Thoracic aorta (tissue), 2 donors: Measurements from ENCODE around the gene DNAL1. TPM values are rescaled to one million over a fixed set of nuclear protein-coding genes. Genes with fewer than 3 reads are reported as not detected.
A peak's percentile ranks its signal among the peaks of the same experiment; 100 is the strongest.

ENCODE experiments used
- ATAC-seq: fragments of 150-250 bp; one replicate; pipeline ENCODE4 v1.8.0; 2017; ENCODE audit warnings: low read depth; ENCODE audit not compliant: insufficient number of reproducible peaks, low FRiP score
- DNase-seq: peaks from one replicate; pipeline ENCODE4 v3.0.0-alpha.2; 2020; ENCODE audit warnings: low spot score
- H3K27ac ChIP-seq, 2 donors: fragments of 200-600 bp; sonication (generic); 1 replicate in 1 of 2; 2 replicates in 1 of 2; pipeline ENCODE4 v1.5.1; 2016; ENCODE audit warnings: mild to moderate bottlenecking in 2 of 2, moderate library complexity in 2 of 2
- H3K27me3 ChIP-seq: fragments of 200-600 bp; sonication (generic); replicated peaks from 2 replicates; pipeline ENCODE4 v1.6.0; 2016; ENCODE audit warnings: mild to moderate bottlenecking; ENCODE audit not compliant: insufficient read depth
- H3K36me3 ChIP-seq: fragments of 200-600 bp; sonication (generic); one replicate; pipeline ENCODE4 v1.5.1; 2016
- H3K4me1 ChIP-seq, 2 donors: fragments of 200-600 bp; sonication (generic); 1 replicate in 1 of 2; 2 replicates in 1 of 2; pipeline versions ENCODE4 v1.5.1 to v1.6.0; 2016; ENCODE audit warnings: low read depth in 2 of 2, mild to moderate bottlenecking in 1 of 2; ENCODE audit not compliant: control insufficient read depth in 1 of 2
- H3K4me3 ChIP-seq: fragments of 200-600 bp; sonication (generic); 2 replicates; pipeline ENCODE4 v1.5.1; 2016; ENCODE audit warnings: mild to moderate bottlenecking
- H3K9me3 ChIP-seq: fragments of 200-600 bp; sonication (generic); 2 replicates; pipeline ENCODE4 v1.5.1; 2016
- total RNA-seq, 2 donors: library from RNA; depleted of rRNA; stranded (reverse); fragments of >200 nt; gene quantifications; one replicate each; pipeline versions ENCODE4 v1.1.0 to v1.2.3, GENCODE V29; 2016
- TF ChIP-seq, protein P1 (sequence below): fragments of 200-600 bp; sonication (generic); IDR thresholded peaks from one replicate; pipeline ENCODE4 v1.5.1; 2019; ENCODE audit warnings: antibody characterized with exemption

Gene DNAL1
- total RNA-seq, 2 donors from 2014 or later: 13.0 to 20.7 TPM

DNA sequence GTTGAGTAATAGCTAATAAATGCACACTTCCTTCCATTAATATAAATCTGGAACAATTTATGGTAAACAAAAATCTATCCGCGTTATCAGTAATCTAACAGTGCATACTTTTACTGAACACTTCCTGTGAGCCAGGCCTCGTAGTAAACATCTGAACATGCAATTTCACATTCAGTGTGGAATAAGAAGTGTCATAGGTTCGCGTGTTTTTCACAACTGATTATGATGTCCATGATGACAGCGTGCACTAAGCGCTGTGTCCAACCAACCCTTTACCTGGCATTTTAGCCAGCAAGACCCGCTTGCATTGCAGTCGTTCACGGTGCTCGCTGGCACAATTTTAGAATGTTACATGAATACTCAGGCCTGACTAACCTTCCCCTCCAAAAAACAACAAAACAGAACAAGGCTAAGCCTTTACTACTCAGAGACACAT, 67.3 kb downstream of the DNAL1 start:
- Histone ChIP-seq H3K9me3 (no peaks in the 10 kb centered on the region), H3K27ac (peak overlapping the region; percentile 27 to 83), H3K36me3 (no peaks in the 10 kb centered on the region), H3K4me3 (peak overlapping the region; percentile 97), H3K27me3 (no peaks in the 10 kb centered on the region), H3K4me1 (peaks cover 12 to 27% of the 10 kb centered on the region in 2 donors)
- ATAC-seq (no peak), DNase-seq (no peak)
- TF ChIP-seq, protein P1, sequence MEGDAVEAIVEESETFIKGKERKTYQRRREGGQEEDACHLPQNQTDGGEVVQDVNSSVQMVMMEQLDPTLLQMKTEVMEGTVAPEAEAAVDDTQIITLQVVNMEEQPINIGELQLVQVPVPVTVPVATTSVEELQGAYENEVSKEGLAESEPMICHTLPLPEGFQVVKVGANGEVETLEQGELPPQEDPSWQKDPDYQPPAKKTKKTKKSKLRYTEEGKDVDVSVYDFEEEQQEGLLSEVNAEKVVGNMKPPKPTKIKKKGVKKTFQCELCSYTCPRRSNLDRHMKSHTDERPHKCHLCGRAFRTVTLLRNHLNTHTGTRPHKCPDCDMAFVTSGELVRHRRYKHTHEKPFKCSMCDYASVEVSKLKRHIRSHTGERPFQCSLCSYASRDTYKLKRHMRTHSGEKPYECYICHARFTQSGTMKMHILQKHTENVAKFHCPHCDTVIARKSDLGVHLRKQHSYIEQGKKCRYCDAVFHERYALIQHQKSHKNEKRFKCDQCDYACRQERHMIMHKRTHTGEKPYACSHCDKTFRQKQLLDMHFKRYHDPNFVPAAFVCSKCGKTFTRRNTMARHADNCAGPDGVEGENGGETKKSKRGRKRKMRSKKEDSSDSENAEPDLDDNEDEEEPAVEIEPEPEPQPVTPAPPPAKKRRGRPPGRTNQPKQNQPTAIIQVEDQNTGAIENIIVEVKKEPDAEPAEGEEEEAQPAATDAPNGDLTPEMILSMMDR: no peak

DNA sequence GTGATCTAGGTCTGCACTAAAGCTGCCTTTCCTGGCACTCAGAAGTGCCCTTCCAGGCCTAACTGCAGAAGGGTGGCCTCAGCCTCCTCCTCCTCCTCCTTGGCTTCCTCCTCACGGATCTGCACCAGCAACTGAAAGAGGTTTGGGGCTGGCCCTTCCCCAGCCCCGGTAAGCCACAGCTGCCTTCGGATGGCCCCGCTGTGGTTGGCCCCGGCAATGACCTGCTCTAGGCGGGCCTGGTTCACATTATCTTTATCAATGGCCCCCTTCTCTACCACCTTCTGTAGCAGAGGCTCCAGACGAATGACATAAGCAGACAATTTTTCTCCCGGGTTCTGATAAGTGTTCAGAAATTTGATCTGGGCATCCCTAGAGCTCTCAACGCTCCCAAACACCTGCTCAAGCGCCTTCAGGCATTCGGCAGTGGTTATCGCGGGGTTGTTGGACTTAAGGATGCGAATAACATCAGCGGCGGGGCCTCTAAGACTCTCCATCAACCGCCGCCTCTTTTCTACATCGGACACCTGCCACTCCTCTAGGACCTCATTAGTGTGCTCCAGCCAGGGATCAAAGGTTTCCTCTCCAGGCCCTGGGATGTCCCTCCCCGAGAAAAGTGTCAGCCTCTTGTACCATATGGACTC, 67.9 kb downstream of the DNAL1 start:
- TF ChIP-seq, protein P1: no peak
- H3K4me1 ChIP-seq: peaks cover 13 to 32% of the 10 kb centered on the region in 2 donors
- no peak for ATAC-seq

DNA sequence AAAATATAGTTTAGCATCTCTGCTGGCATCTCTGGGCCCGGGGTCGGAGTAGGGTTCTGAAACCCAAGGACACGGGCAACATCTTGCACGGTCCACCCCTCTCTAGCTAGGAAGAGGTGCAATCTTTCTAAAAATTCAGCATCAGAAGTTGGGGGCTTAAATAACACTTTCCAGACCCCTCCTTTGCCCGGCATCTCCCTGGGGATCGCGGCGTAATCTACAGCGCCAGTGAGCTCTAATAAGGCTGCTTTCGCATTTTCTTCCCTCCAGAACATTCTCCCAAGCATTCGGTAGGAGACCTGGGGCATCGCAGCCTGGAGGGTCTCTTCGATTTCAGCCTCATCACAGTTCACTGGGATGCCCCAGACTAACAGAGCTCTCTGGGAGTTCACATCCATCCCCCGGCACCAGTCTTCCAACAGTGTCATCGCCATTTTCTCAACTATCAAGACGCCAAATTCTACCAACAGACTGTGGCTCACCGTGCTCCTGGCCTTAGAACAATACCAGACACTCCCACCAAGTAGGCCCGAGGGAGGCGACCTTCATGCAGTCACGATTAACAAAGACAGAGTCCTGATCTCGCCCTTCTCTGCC, 68.5 kb downstream of the DNAL1 start:
- peaks cover 9% of the 10 kb centered on the region for H3K36me3 ChIP-seq
- DNase-seq (no peak), ATAC-seq (no peak)
- H3K27me3 ChIP-seq: no peaks in the 10 kb centered on the region
- H3K27ac ChIP-seq: peak overlapping the region; percentile 83 to 91
- H3K4me3 ChIP-seq: peak overlapping the region; percentile 97
- peaks cover 18 to 38% of the 10 kb centered on the region in 2 donors for H3K4me1 ChIP-seq
- no peaks in the 10 kb centered on the region for H3K9me3 ChIP-seq
- TF ChIP-seq, protein P1: no peak

More for the DNA sequence above, 67.9 kb downstream of the DNAL1 start:
- no peak for DNase-seq
- peak overlapping the region; percentile 97 for H3K4me3 ChIP-seq
- no peaks in the 10 kb centered on the region for H3K27me3 ChIP-seq
- H3K9me3 ChIP-seq: no peaks in the 10 kb centered on the region
- peaks cover 4% of the 10 kb centered on the region for H3K36me3 ChIP-seq
- peak overlapping the region; percentile 27 to 83 for H3K27ac ChIP-seq

DNA sequence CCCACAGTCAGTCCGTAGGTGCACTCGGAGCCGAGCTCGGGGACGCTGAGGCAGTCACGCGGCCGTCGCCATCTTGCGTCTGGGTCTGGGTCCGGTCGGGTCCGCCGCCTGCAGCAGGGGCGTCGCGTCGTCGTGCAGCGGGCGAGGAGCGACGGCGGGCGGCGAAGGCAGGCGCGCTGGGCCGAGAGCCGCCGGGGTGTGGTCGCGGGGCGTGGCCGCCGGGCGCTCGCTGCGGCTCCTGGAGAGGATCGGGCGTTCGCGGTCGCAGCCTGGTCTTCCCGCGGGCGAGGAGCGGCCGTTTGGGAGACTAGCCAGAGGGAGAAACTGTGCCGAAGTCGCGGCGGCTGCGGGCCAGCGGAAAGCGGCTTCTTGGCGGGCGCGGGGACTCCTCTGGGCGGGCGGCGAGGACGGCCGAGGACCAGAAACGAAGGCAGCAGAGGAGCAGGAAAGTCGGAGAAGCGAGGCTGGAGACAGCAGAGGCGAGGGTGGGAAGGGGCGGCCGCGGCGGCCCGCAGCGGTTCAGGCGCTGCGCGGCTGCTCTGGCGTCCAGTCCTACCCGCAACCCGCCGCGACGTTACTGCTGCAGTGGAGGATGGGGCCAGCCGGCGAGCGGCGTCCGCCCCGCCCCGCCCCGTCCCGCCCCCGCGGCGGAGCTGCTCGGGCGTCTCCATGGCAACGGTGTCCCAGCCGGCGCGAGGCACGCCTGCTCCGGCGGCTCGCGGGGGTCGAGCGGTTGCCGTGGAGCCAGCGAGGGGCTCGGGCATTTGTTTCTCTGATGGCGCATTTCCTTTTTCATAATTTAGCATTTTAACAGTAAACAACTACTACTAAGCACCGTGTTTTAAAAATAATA, 69.2 kb downstream of the DNAL1 start, which contains the start of gene PNMA1:
PNMA1 (minus strand) TSS at position 582 of the 853 bp plus-strand sequence. CDS start 745 bp downstream, outside the sequence.
- DNase-seq (peak; percentile 64), ATAC-seq (peak; percentile 82)
- Histone ChIP-seq H3K4me3 (peak within 1 kb of the TSS; percentile 97), H3K27ac (peak within 1 kb of the TSS; percentile 83 to 91), H3K36me3 (peaks cover 16% of the 10 kb centered on the region), H3K4me1 (peaks cover 18 to 40% of the 10 kb centered on the region in 2 donors), H3K27me3 (no peaks in the 10 kb centered on the region), H3K9me3 (no peaks in the 10 kb centered on the region)
- TF ChIP-seq, protein P1: no peak

DNA sequence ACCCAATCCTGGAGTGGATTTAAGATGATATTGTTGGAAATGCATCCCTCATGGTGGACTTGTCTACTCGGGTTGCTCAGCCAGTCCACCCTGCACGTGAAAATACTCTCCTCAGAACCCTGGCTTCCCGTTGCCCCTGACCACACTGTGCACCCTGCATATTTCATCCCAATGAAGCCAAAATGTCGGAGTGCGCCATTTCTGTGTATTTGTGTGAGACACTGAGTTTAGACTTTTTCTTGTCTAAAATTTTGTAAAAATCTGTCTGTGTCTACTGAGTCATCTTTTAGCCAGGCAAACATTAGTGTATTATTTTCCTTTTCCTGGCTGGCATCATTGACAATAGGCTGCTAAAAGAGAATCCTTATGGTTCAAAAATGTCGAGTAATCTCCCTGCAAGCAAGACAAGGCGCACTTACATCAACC, 69.9 kb downstream of the DNAL1 start:
- Histone ChIP-seq H3K4me1 (peaks cover 18 to 40% of the 10 kb centered on the region in 2 donors), H3K36me3 (peaks cover 21% of the 10 kb centered on the region), H3K9me3 (no peaks in the 10 kb centered on the region), H3K4me3 (peak overlapping the region; percentile 97), H3K27me3 (no peaks in the 10 kb centered on the region), H3K27ac (peak overlapping the region; percentile 83 to 91)
- DNase-seq (no peak), ATAC-seq (no peak)
- TF ChIP-seq, protein P1: no peak
